HG02981 (cell line): ENCODE measurements around the gene ELP6.
"Not testable (repeated sequence)": the region's sequence is repeated elsewhere in the genome, so short reads cannot be mapped to it uniquely, and the experiment has no call there.

Experiments used
- ATAC-seq: cut with Tn5 transposase; IDR thresholded peaks from one replicate; pipeline ENCODE4 v1.9.1; 2021; ENCODE audit warnings: mild to moderate bottlenecking, moderate library complexity; ENCODE audit not compliant: unreplicated experiment

Gene ELP6

GRCh38 chr3:47515100-47515499 is 1.6 kb upstream of the ELP6 start:
- ATAC-seq, result no peak

GRCh38 chr3:47512416-47513124 is 942 bp downstream of the ELP6 start:
- no peak for ATAC-seq

GRCh38 chr3:47505267-47505666 is 8.2 kb downstream of the ELP6 start:
- ATAC-seq, result not testable (repeated sequence)

GRCh38 chr3:47504113-47504512 is 9.4 kb downstream of the ELP6 start:
- ATAC-seq, result no peak

- ATAC-seq, result no peak
Measured at GRCh38 chr3:47503033-47503432, 10.5 kb downstream of the ELP6 start.

GRCh38 chr3:47496892-47497291 is 16.6 kb downstream of the ELP6 start:
- ATAC-seq, result no peak

GRCh38 chr3:47495886-47496285 is 17.6 kb downstream of the ELP6 start:
- ATAC-seq, result no peak

GRCh38 chr3:47495111-47495510 is 18.4 kb downstream of the ELP6 start:
- ATAC-seq, result no peak

- no peak for ATAC-seq
Measured at GRCh38 chr3:47491777-47492176, 21.7 kb downstream of the ELP6 start.

GRCh38 chr3:47491186-47491585 is 22.3 kb downstream of the ELP6 start:
- ATAC-seq, result no peak

GRCh38 chr3:47487265-47487664 is 26.2 kb downstream of the ELP6 start:
- ATAC-seq, result no peak

GRCh38 chr3:47485812-47486211 is 27.7 kb downstream of the ELP6 start:
- no peak for ATAC-seq

- no peak for ATAC-seq
Measured at GRCh38 chr3:47482366-47482765, 31.1 kb downstream of the ELP6 start.

- not testable (repeated sequence) for ATAC-seq
Measured at GRCh38 chr3:47481763-47482162, 31.7 kb downstream of the ELP6 start.

GRCh38 chr3:47480267-47480666 is 33.2 kb downstream of the ELP6 start:
- not testable (repeated sequence) for ATAC-seq

GRCh38 chr3:47479826-47480160 is 33.7 kb downstream of the ELP6 start:
- ATAC-seq, result no peak

- ATAC-seq, result no peak
Measured at GRCh38 chr3:47478022-47478421, 35.5 kb downstream of the ELP6 start.

- no peak for ATAC-seq
Measured at GRCh38 chr3:47476644-47477199, 36.8 kb downstream of the ELP6 start.

GRCh38 chr3:47476330-47476626 is 37.2 kb downstream of the ELP6 start:
- ATAC-seq, result no peak

GRCh38 chr3:47475570-47476329 is 37.8 kb downstream of the ELP6 start, which contains the start of gene SCAP:
TSS of gene SCAP (minus strand) at chr3:47475941. CDS start at chr3:47442993, 32,948 bp downstream.
- peak; percentile 85 for ATAC-seq

- no peak for ATAC-seq
Measured at GRCh38 chr3:47475029-47475569, 38.4 kb downstream of the ELP6 start.

GRCh38 chr3:47473391-47473790 is 40.1 kb downstream of the ELP6 start:
- no peak for ATAC-seq
